NCI-H2107 treated with DMSO at 0.1 percent for 48 hours (cell line): ENCODE results near the gene GLT8D1.
"Not testable (repeated sequence)": the region's sequence is repeated elsewhere in the genome, so short reads cannot be mapped to it uniquely, and the experiment has no call there.

Source experiments
- DNase-seq: peaks from one replicate; lab custom pipeline; 2025; ENCODE audit not compliant: unreplicated experiment; lab: John Stamatoyannopoulos, UW

Gene GLT8D1

GRCh38 chr3:52705688-52706686 lies at the start of gene GLT8D1, which contains the start of gene SPCS1:
TSS of gene GLT8D1 (minus strand) at chr3:52705791. CDS start at chr3:52700460, 5,331 bp downstream.
TSS of gene SPCS1 (plus strand) at chr3:52706106. CDS start at chr3:52706247, 141 bp downstream.
- peak; percentile 42 for DNase-seq

GRCh38 chr3:52754373-52754772 lies 48.8 kb upstream of the GLT8D1 start:
- no peak for DNase-seq

- DNase-seq: no peak
Observed at GRCh38 chr3:52752045-52752660, 46.6 kb upstream of the GLT8D1 start.

GRCh38 chr3:52743721-52744120 lies 38.1 kb upstream of the GLT8D1 start:
- no peak for DNase-seq

GRCh38 chr3:52743152-52743551 lies 37.6 kb upstream of the GLT8D1 start:
- DNase-seq: no peak

GRCh38 chr3:52742418-52743041 lies 36.9 kb upstream of the GLT8D1 start:
- peak; percentile 23 for DNase-seq

- DNase-seq: no peak
Observed at GRCh38 chr3:52739730-52740129, 34.1 kb upstream of the GLT8D1 start.

GRCh38 chr3:52733256-52733891 lies 27.8 kb upstream of the GLT8D1 start:
- DNase-seq: no peak

GRCh38 chr3:52731590-52731989 lies 26.0 kb upstream of the GLT8D1 start:
- DNase-seq: no peak

GRCh38 chr3:52730681-52731080 lies 25.1 kb upstream of the GLT8D1 start:
- no peak for DNase-seq

- not testable (repeated sequence) for DNase-seq
Observed at GRCh38 chr3:52728753-52729152, 23.2 kb upstream of the GLT8D1 start.

- no peak for DNase-seq
Observed at GRCh38 chr3:52724511-52724910, 18.9 kb upstream of the GLT8D1 start.

- DNase-seq: no peak
Observed at GRCh38 chr3:52723935-52724334, 18.3 kb upstream of the GLT8D1 start.

- DNase-seq: no peak
Observed at GRCh38 chr3:52722491-52722890, 16.9 kb upstream of the GLT8D1 start.

GRCh38 chr3:52721730-52722008 lies 16.1 kb upstream of the GLT8D1 start:
- DNase-seq: no peak

- no peak for DNase-seq
Observed at GRCh38 chr3:52721002-52721729, 15.6 kb upstream of the GLT8D1 start.

GRCh38 chr3:52719618-52720017 lies 14.0 kb upstream of the GLT8D1 start:
- no peak for DNase-seq

GRCh38 chr3:52715714-52716305 lies 10.2 kb upstream of the GLT8D1 start:
- no peak for DNase-seq

GRCh38 chr3:52714335-52715302 lies 9.0 kb upstream of the GLT8D1 start:
- DNase-seq: no peak
